ENCODE data around the gene TIPIN. TPM values are rescaled to one million over a fixed set of nuclear protein-coding genes. Genes with fewer than 3 reads are reported as not detected.
A peak's percentile ranks its signal among the peaks of the same experiment; 100 is the strongest.

Gene TIPIN
- total and polyA plus RNA-seq, 4 experiments from 2014 or later: 5.0 to 9.0 (median 6.4) TPM

DNA sequence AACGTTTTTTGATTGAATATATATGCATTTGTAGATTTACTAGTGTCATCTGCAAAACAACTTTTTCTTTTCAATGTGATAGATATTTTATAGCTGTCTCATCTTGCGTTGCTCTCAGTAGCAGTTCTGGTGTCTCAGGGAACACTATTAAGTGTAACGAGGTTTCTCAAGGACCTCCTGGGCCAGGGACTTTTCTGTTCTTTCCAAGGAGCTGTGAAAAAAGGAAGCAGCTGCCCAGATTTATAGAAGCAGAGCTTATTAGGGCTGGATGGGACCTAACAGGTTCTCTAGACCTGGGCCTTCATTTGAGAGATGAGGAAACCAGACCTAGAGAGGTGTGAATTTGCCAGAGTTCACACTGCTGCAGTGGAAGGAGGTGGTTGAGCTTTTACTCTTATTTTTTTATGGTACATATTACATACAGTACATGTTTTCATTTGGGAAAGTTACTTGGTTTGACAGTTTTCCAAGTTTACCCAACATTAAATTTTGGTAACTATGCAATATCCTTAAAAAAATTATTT lies 46.3 kb upstream of the TIPIN start:
- H3K4me3 ChIP-seq (ENCODE audit: low read length in 2 of 2): no peak overlapping the region
- H3K4me1 ChIP-seq (ENCODE audit: insufficient read depth, low read length): peaks cover 78% of the 10 kb centered on the region
- POLR2A ChIA-PET (ENCODE audit: partially characterized antibody): interaction anchor here (1.1 to 2.3 kb wide), 5 partner anchors 11 to 103 kb away, joined by 3 to 14 read pairs (median 3); partner anchors contain the start of genes MAP2K1 and ZWILCH

DNA sequence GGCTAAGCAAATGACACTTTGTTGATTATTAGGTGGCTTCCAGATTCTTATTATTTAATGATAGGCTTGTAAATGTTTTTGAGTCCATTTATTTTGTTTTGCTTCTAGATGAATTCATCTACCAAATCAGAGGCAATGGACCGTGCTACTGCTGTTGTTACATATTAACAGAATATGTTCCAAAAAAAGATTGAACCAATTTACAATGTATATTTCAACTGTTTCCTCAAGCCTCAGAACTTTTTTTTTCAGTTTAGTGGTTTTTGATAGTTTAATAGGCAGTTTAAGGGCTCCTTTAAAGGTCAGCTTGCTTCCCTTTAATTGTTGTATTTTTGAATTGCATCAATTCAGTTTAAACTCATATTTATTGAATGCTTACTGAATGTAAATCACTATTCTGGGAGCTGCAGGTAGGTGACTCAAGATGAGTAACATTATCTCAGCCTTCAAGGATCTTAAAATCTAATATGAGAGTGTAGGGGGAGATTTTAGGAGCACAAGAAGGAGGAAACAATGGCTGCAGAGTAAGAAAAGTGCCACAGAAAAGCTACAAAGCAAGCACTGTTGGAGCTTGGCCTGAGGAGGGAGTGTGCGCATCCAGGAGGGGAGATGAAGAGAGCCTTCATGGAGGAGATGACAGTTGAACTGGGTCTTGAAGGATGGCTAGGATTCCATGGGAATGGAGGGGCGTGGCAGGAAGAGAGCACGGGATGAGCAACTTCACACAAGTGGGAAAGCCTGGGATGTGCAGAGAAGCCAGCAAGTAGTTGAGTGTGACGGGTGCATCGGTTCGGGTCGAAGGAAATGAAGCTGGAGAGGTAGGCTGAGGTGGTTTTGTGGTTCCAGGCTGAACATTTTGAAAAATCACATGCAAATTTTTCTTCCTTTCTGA lies 44.9 kb upstream of the TIPIN start:
- DNase-seq: peak in 1 of 5 donors; percentile 26
- Mint-ChIP-seq H3K9me3 (no peaks in the 10 kb centered on the region), H3K4me3 (peak overlapping the region; percentile 54 to 89 (median 81)), H3K27ac (peak overlapping the region; percentile 49 to 94 (median 83)), H3K4me1 (peaks cover 48 to 83% (median 66%) of the 10 kb centered on the region in 4 donors), H3K27me3 (no peaks in the 10 kb centered on the region), H3K36me3 (peaks cover 12 to 20% of the 10 kb centered on the region in 2 donors)
- Histone ChIP-seq H3K4me1 (ENCODE audit: insufficient read depth, low read length) (peaks cover 69% of the 10 kb centered on the region), H3K9me3 (ENCODE audit: control insufficient read depth in 1 of 2, low read length in 2 of 2) (no peaks in the 10 kb centered on the region), H3K4me3 (ENCODE audit: low read length in 2 of 2) (peak overlapping the region in 1 of 2 donors; percentile 33), H3K27me3 (ENCODE audit: insufficient read depth, low read length) (no peaks in the 10 kb centered on the region), H3K27ac (ENCODE audit: low read depth, low read length) (peak overlapping the region; percentile 14), H3K36me3 (ENCODE audit: insufficient read depth, low read length) (no peaks in the 10 kb centered on the region)
- POLR2A ChIA-PET (ENCODE audit: partially characterized antibody): interaction anchor here (1.2 to 1.5 kb wide), 3 partner anchors 11 to 96 kb away, joined by 6 to 14 read pairs (median 9); partner anchors contain the start of genes MAP2K1 and SNAPC5
- intact Hi-C loops (cut with micrococcal nuclease): no loop called here
- CTCF ChIA-PET (ENCODE audit: partially characterized antibody): interaction anchor here (0.8 to 6.5 kb wide), 4 partner anchors 11 to 97 kb away, joined by 3 to 44 read pairs (median 10); partner anchors contain the start of gene MAP2K1

More for the DNA sequence above, 46.3 kb upstream of the TIPIN start:
- intact Hi-C loops (cut with micrococcal nuclease): no loop called here
- CTCF ChIA-PET (ENCODE audit: partially characterized antibody): interaction anchor here (1.9 to 6.5 kb wide), 3 partner anchors 9 to 96 kb away, joined by 5 to 44 read pairs (median 17); partner anchors contain the start of gene MAP2K1
- Mint-ChIP-seq H3K27me3 (no peaks in the 10 kb centered on the region), H3K4me3 (peak overlapping the region in 5 of 8 donors; percentile 25 to 89 (median 45)), H3K9me3 (no peaks in the 10 kb centered on the region), H3K4me1 (peaks cover 52 to 87% (median 70%) of the 10 kb centered on the region in 4 donors), H3K36me3 (peaks cover 7 to 14% of the 10 kb centered on the region in 2 donors), H3K27ac (peak overlapping the region in 3 of 7 donors; percentile 26 to 52 (median 30))
- Histone ChIP-seq H3K9me3 (ENCODE audit: control insufficient read depth in 1 of 2, low read length in 2 of 2) (no peaks in the 10 kb centered on the region), H3K27ac (ENCODE audit: low read depth, low read length) (peak overlapping the region; percentile 2), H3K27me3 (ENCODE audit: insufficient read depth, low read length) (no peaks in the 10 kb centered on the region), H3K36me3 (ENCODE audit: insufficient read depth, low read length) (no peaks in the 10 kb centered on the region)
- DNase-seq: no peak

DNA sequence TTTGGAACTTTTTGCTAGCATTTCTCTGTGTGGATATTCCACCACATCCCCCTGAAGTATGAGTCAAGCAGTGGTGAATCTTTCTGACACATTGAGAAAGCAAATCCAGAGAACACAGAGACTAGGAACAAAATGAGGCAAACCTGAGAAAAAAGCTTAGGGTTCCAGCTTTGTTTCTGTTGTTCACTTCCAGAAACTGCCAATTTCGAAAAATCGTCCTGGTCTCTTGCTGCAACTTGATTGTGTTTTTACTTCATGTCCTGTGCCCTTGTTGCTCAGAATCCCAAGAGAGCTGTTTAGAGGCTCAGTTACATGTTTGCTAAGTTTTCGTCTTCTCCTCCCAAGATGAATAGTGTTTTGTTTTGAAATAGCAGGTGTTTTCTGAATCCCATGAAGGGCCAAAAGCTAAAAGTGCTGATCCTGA lies 43.9 kb upstream of the TIPIN start:
- ChIA-PET CTCF (ENCODE audit: partially characterized antibody) (interaction anchor here (6.5 kb wide), 1 partner anchor 12 kb away, joined by 44 read pairs; the partner anchor contains the start of gene MAP2K1), POLR2A (ENCODE audit: partially characterized antibody) (interaction anchor here (0.6 kb wide), 1 partner anchor 10 kb away, joined by 3 read pairs; no protein-coding TSS in a partner anchor)
- no peaks in the 10 kb centered on the region for H3K27me3 ChIP-seq (ENCODE audit: insufficient read depth, low read length)
- intact Hi-C loops (cut with micrococcal nuclease): no loop called here
- H3K9me3 Mint-ChIP-seq: no peaks in the 10 kb centered on the region
- no peaks in the 10 kb centered on the region for H3K36me3 ChIP-seq (ENCODE audit: insufficient read depth, low read length)
- no peaks in the 10 kb centered on the region for H3K9me3 ChIP-seq (ENCODE audit: control insufficient read depth in 1 of 2, low read length in 2 of 2)
- peaks cover 45 to 83% (median 62%) of the 10 kb centered on the region in 4 donors for H3K4me1 Mint-ChIP-seq
- H3K36me3 Mint-ChIP-seq: peaks cover 13 to 20% of the 10 kb centered on the region in 2 donors
- peak overlapping the region in 5 of 7 donors; percentile 8 to 66 (median 48) for H3K27ac Mint-ChIP-seq
- no peak for DNase-seq
- peak overlapping the region in 2 of 8 donors; percentile 21 to 61 for H3K4me3 Mint-ChIP-seq
- no peak overlapping the region for H3K4me3 ChIP-seq (ENCODE audit: low read length in 2 of 2)
- no peaks in the 10 kb centered on the region for H3K27me3 Mint-ChIP-seq
- peaks cover 69% of the 10 kb centered on the region for H3K4me1 ChIP-seq (ENCODE audit: insufficient read depth, low read length)
- H3K27ac ChIP-seq (ENCODE audit: low read depth, low read length): no peak overlapping the region

DNA sequence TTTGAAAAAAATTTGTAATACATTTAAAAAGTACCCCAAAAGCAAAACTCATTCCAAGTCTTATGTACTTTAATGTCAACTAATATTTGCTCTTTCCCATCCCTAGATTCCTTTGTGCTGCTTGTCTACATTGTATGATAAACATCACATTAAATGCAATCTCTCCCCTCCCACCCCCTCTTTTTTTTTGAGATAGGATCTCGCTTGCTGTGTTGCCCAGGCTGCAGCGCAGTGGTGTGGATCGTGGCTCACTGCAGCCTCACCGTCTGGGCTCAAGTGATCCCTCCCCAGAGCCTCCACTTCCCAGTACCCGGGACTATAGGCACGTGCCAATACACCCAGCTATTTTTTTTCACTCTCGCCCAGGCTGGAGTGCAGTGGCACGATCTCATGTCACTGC lies 42.8 kb upstream of the TIPIN start:
- H3K27me3 Mint-ChIP-seq: no peaks in the 10 kb centered on the region
- intact Hi-C loops (cut with micrococcal nuclease): no loop called here
- DNase-seq: no peak
- H3K36me3 Mint-ChIP-seq: peaks cover 15 to 20% of the 10 kb centered on the region in 2 donors
- Histone ChIP-seq H3K9me3 (ENCODE audit: control insufficient read depth in 1 of 2, low read length in 2 of 2) (no peaks in the 10 kb centered on the region), H3K4me1 (ENCODE audit: insufficient read depth, low read length) (peaks cover 71% of the 10 kb centered on the region), H3K36me3 (ENCODE audit: insufficient read depth, low read length) (no peaks in the 10 kb centered on the region), H3K4me3 (ENCODE audit: low read length in 2 of 2) (no peak overlapping the region), H3K27me3 (ENCODE audit: insufficient read depth, low read length) (no peaks in the 10 kb centered on the region), H3K27ac (ENCODE audit: low read depth, low read length) (no peak overlapping the region)
- ChIA-PET CTCF (ENCODE audit: partially characterized antibody) (interaction anchor here (6.5 kb wide), 1 partner anchor 10 kb away, joined by 44 read pairs; the partner anchor contains the start of gene MAP2K1), POLR2A (ENCODE audit: partially characterized antibody) (interaction anchor here (0.7 kb wide), 1 partner anchor 10 kb away, joined by 3 read pairs; no protein-coding TSS in a partner anchor)
- peak overlapping the region in 3 of 7 donors; percentile 21 to 68 (median 60) for H3K27ac Mint-ChIP-seq
- no peaks in the 10 kb centered on the region for H3K9me3 Mint-ChIP-seq
- peak overlapping the region in 1 of 8 donors; percentile 8 for H3K4me3 Mint-ChIP-seq
- peaks cover 48 to 86% (median 65%) of the 10 kb centered on the region in 4 donors for H3K4me1 Mint-ChIP-seq

DNA sequence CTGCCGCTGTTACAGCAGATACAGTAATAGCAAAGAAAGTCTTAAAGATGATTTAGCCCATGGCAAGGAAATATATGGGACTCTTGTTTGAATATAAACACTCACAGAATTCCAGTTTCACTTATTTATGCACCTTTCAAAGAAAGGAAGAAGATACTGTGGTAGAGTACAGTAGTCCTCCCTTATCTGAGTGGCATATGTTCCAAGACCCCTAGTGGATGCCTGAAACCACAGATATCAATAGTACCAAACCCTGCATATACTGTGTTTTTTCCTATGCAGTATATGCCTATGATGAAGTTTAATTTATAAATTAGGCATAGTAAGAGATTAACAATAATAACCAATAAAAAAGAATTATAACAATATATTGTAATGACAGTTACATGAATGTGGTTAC lies 38.4 kb upstream of the TIPIN start:
- H3K27me3 ChIP-seq (ENCODE audit: insufficient read depth, low read length): no peaks in the 10 kb centered on the region
- ChIA-PET CTCF (ENCODE audit: partially characterized antibody) (interaction anchor here (0.7 to 2.8 kb wide), 4 partner anchors 8 to 103 kb away, joined by 3 to 10 read pairs (median 4); partner anchors contain the start of genes SNAPC5 and TIPIN), POLR2A (ENCODE audit: partially characterized antibody) (interaction anchor here (0.7 to 0.9 kb wide), 2 partner anchors 16 to 103 kb away, joined by 3 read pairs; partner anchors contain the start of gene SNAPC5)
- H3K9me3 ChIP-seq (ENCODE audit: control insufficient read depth in 1 of 2, low read length in 2 of 2): no peaks in the 10 kb centered on the region
- no peak overlapping the region for H3K27ac ChIP-seq (ENCODE audit: low read depth, low read length)
- peaks cover 11 to 14% of the 10 kb centered on the region in 2 donors for H3K36me3 Mint-ChIP-seq
- peaks cover 72% of the 10 kb centered on the region for H3K4me1 ChIP-seq (ENCODE audit: insufficient read depth, low read length)
- no peaks in the 10 kb centered on the region for H3K27me3 Mint-ChIP-seq
- H3K4me3 Mint-ChIP-seq: peak overlapping the region in 5 of 8 donors; percentile 16 to 69 (median 55)
- peak overlapping the region; percentile 52 to 96 (median 70) for H3K27ac Mint-ChIP-seq
- H3K4me3 ChIP-seq (ENCODE audit: low read length in 2 of 2): no peak overlapping the region
- no peak for DNase-seq
- intact Hi-C loops (cut with micrococcal nuclease): no loop called here
- H3K9me3 Mint-ChIP-seq: no peaks in the 10 kb centered on the region
- no peaks in the 10 kb centered on the region for H3K36me3 ChIP-seq (ENCODE audit: insufficient read depth, low read length)
- H3K4me1 Mint-ChIP-seq: peaks cover 52 to 86% (median 66%) of the 10 kb centered on the region in 4 donors

DNA sequence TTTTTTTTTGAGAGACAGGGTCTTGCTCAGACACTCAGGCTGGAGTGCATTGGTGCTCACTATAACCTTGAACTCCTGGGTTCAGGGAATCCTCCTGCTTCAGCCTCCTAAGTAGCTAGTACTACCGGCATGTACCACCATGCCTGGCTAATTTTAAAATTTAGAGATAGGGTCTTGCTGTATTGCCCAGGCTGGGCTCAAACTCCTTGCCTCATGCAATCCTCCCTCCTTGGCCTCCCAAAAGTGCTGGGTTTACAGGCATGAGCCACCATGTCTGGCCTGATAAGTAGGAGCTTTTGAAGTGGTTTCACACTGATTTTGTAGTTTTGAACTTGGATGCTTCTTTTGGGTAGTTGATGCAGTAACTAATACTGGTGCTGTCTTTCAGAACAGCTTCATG lies 38.0 kb upstream of the TIPIN start:
- H3K4me1 Mint-ChIP-seq: peaks cover 55 to 89% (median 69%) of the 10 kb centered on the region in 4 donors
- H3K4me1 ChIP-seq (ENCODE audit: insufficient read depth, low read length): peaks cover 77% of the 10 kb centered on the region
- H3K27me3 Mint-ChIP-seq: no peaks in the 10 kb centered on the region
- intact Hi-C loops (cut with micrococcal nuclease): no loop called here
- no peak overlapping the region for H3K4me3 ChIP-seq (ENCODE audit: low read length in 2 of 2)
- H3K9me3 ChIP-seq (ENCODE audit: control insufficient read depth in 1 of 2, low read length in 2 of 2): no peaks in the 10 kb centered on the region
- ChIA-PET POLR2A (ENCODE audit: partially characterized antibody) (interaction anchor here (0.7 to 0.9 kb wide), 2 partner anchors 17 to 103 kb away, joined by 3 read pairs; partner anchors contain the start of gene SNAPC5), CTCF (ENCODE audit: partially characterized antibody) (interaction anchor here (0.7 to 2.8 kb wide), 3 partner anchors 38 to 103 kb away, joined by 3 to 10 read pairs (median 4); partner anchors contain the start of genes SNAPC5 and TIPIN)
- H3K4me3 Mint-ChIP-seq: peak overlapping the region in 5 of 8 donors; percentile 16 to 69 (median 55)
- no peaks in the 10 kb centered on the region for H3K36me3 ChIP-seq (ENCODE audit: insufficient read depth, low read length)
- no peaks in the 10 kb centered on the region for H3K27me3 ChIP-seq (ENCODE audit: insufficient read depth, low read length)
- H3K27ac ChIP-seq (ENCODE audit: low read depth, low read length): no peak overlapping the region
- no peaks in the 10 kb centered on the region for H3K9me3 Mint-ChIP-seq
- peak overlapping the region; percentile 52 to 96 (median 78) for H3K27ac Mint-ChIP-seq
- no peak for DNase-seq
- peaks cover 11 to 14% of the 10 kb centered on the region in 2 donors for H3K36me3 Mint-ChIP-seq

Measured in CD4-positive, alpha-beta memory T cell (primary cell).